Suppressor macrophage treated with lipopolysaccharide for 4 hours (primary cell): ENCODE measurements around the gene ARMC9.
"Not testable (repeated sequence)": the region's sequence is repeated elsewhere in the genome, so short reads cannot be mapped to it uniquely, and the experiment has no call there.

ENCODE experiments used
- DNase-seq: peaks from one replicate; pipeline ENCODE4 v3.0.0-alpha.2; 2020

Gene ARMC9

DNA sequence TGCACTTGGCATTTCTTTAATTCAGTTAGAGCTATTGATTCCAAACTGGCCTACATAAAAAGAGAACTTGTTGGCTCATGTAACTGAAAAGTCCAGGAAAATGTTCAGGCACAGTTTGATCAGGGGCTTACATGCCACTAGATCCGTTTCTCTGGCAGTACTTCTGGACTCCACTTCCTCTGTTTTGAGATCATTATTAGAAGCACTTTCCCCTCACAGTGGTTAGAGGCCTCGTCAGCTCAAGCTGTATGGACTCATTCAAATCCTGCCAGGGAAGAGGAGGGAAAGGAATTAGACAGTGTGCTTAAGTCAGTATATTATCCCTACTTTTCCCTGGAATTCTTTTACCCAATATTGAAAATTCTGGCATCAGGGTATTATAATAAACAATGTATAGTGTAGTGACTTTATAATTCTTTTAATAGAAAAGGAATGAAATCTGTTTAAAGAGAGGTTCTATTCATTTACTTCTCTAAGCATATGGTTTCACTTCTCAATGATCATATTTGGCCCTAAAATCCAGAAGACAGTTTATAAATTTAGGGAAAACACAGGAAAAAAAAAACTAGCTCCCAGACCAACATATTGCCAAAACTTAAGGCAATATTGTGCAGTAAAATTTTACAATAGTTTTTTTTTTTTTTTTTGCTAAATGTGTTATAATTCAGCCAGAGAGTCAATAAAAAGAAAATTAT, 92.0 kb downstream of the ARMC9 start:
- peak; percentile 38 for DNase-seq

- no peak for DNase-seq
Measured at GRCh38 chr2:231292472-231293134, 94.2 kb downstream of the ARMC9 start.

- DNase-seq, result no peak
Measured at GRCh38 chr2:231293163-231293562, 94.7 kb downstream of the ARMC9 start.

DNA sequence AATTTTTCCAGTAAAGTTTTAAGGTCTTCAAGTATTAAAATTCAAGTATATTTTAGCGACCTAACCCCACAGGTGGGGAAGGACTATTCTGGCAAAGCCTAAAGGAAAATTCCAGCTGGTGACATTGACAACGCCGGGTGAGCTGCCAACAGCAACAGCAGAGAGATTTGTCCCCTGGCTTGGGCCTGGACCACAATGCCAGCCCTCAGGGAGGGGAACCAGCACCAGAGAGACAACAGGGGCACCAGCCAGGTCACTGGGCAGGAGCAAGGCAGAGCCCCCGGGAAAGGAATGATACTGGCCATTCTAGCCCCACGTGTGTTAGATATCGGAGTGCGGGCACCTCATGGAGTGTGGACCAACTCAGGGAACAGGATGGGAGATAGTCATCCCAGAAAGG, 95.7 kb downstream of the ARMC9 start:
- DNase-seq, result no peak

GRCh38 chr2:231294571-231295362, 96.3 kb downstream of the ARMC9 start:
- DNase-seq, result peak; percentile 30

GRCh38 chr2:231295363-231295655, 96.9 kb downstream of the ARMC9 start:
- no peak for DNase-seq

- no peak for DNase-seq
Measured at GRCh38 chr2:231296401-231296974, 98.1 kb downstream of the ARMC9 start.

- peak; percentile 75 for DNase-seq
Measured at GRCh38 chr2:231297108-231297908, 98.9 kb downstream of the ARMC9 start.

DNA sequence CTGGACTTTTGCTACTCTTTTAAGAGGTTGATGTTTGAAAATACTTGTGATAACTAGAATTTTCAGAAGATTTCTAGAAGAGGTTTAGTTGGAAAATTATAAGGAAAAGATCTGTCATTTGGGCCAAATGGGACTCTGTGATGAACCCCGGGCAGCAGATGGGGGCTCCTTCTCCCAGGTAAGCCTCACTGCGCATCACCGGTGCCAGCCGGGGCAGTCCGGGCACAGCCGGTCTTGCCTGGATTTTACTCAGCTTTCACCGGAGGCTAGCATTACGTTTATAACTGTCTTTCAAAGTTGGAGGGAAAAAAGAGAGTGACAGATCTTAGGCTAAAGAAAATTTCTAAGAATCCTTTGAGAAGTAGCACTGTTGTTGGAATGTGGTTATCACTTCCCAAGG, 99.7 kb downstream of the ARMC9 start:
- DNase-seq, result no peak

DNA sequence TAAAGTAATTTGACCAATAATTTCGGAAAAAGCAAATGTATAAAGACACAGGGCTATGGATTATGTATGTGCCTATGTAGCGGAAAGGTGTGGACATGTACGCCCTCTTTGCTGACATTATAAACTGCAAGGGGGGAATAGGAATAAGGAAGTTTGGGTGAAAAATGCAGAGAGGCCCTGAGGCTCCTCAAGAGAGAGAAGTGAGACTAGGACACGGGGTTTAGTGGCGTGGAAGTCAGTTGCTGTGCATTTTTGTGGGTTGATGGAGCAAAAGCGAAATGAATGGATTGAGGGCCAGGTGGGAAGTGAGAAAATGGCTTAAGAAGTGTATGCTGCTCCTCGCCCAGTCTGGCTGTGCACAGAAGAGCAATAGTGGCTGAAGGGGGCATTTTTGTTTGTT, 100.8 kb downstream of the ARMC9 start:
- DNase-seq, result peak; percentile 78

DNA sequence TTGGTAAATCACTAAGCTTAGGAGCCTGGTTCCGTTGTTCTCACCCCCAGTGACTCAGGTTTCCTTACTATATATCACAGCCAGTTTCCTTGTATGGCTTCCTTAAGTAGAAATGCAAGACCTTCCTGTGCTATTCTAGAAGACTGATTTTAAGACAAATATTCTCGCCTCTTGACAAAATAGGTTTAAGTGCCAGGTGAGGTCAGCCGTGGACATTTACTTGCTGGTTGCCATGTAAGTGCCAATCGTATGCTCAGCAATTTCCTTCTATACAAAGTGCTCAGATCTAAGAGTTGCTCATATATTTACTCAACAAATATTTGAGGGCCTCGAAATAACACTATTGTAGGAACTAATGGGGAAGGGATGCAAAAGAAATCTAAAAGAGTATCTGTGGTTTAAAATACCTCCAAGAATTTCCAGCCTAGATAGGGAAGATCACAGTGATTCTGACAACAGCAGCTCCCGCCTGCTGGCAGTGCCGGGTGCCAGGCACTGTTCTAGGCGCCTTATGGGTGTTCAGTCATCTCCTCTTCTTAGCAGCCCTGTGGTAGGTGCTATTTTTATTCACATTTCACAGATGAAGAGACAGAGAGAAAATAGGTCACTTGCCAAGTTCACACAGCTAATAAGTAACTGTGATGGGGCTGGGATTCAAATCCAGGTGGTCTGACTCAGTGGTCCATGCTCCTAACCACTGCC, 101.7 kb downstream of the ARMC9 start:
- peak; percentile 41 for DNase-seq

GRCh38 chr2:231300722-231301076, 102.3 kb downstream of the ARMC9 start:
- no peak for DNase-seq

- not testable (repeated sequence) for DNase-seq
Measured at GRCh38 chr2:231304259-231304658, 105.8 kb downstream of the ARMC9 start.

DNA sequence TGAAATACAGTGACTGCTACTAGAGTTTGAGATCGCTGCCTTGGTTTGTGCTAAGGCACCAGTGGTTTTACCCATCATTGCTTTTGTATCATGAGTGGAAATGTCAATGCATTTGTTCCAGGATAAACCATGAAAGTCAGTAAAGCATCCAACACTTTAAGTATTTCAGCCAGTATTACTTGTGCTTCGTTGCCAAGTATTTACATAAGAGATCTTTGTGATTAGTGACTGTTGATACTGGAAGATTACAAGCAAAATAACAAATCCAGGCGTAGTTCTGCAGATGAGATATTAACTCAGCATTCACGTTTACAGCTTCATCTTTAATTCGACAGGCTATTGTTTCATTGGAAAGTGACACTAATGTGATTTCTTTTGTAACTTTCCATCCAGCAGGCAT, 106.8 kb downstream of the ARMC9 start:
- DNase-seq, result no peak

- no peak for DNase-seq
Measured at GRCh38 chr2:231306791-231307393, 108.5 kb downstream of the ARMC9 start.

- DNase-seq, result no peak
Measured at GRCh38 chr2:231308219-231308618, 109.8 kb downstream of the ARMC9 start.

DNA sequence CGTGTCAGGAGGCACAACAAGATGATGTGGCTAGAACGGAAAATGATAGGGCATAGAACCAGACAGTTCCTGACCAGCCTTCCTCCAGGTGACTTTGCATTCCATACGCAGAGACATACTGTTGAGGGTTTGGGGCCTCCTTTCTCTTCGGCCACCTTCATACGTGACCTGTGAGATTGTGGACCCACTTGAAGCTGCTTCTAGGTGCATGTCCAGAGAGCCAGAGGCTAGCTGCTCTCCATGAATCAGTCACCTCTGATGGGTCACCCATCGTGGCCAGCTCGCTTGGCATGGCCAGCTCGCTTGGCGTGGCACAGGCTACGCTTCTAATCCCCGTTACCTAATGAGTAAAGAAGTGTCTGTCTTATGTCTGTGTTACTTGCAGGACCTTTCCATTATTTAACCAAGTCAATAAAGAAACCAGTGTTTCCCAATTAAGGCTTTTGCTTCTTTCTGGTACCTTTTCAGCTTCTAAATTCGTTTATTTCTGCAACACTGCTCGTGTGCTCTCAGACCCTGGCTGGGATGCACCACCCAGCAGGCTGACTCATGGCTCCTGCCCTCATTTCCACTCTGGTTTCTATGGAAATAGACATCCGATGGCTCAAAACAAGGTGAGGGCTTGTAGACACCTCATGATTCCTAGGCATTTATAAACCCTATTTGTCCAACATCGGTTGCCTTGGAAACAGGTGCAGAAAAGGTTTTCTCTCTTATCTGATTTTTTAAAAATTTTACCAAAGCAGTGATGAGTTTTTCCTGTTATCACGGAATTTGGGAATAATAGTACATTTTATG, 110.4 kb downstream of the ARMC9 start:
- DNase-seq, result no peak

- no peak for DNase-seq
Measured at GRCh38 chr2:231312066-231312465, 113.6 kb downstream of the ARMC9 start.

GRCh38 chr2:231315896-231316295, 117.5 kb downstream of the ARMC9 start:
- DNase-seq, result peak; percentile 75

DNA sequence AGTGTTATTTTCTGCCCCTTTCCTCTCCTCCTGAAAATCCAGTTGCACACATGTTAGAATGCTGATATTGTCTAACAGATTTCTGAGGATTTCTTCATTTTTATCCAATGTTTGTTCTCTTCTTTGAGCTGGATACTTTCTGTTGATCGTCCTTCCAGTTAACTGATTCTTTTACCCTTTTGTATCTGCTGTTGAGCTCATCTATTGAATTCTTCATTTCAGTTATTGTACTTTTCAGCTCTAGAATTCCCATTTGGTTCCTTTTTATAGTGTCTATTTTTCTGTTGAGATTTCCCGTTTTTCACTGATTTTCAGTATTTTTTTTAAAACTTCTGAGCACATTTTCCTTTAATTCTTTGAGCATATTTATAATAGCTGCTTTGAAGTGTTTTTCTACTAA, 119.1 kb downstream of the ARMC9 start:
- DNase-seq, result no peak

DNA sequence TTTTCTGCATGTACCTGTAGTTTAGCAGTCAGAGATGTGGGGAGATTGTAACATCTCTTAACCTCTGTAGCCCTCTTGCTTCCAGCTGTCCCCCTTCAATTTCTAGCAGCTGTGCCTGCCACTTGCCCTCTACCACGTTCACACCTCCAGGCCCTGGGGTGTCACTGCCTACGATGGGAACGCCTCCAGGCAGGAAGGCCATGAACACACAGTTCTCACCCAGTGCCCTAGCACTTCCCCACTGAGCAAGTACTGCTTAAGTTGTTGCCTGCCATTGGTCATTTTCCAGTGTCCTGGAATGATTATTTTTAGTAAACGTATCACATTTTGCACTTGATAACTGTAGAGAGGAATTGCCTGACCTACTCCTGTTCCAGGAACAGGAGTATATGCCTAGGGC, 120.0 kb downstream of the ARMC9 start:
- DNase-seq, result no peak
